ENCODE measurements around the gene PSG7.
"Not testable (repeated sequence)": the region's sequence is repeated elsewhere in the genome, so short reads cannot be mapped to it uniquely, and the experiment has no call there.

GRCh38 chr19:42918377-42919069, 18.5 kb downstream of the PSG7 start:
- TF ChIP-seq POLR2A (IDR thresholded peaks at IDR 0.05), result not testable (repeated sequence)
- TF ChIP-seq, protein P1, sequence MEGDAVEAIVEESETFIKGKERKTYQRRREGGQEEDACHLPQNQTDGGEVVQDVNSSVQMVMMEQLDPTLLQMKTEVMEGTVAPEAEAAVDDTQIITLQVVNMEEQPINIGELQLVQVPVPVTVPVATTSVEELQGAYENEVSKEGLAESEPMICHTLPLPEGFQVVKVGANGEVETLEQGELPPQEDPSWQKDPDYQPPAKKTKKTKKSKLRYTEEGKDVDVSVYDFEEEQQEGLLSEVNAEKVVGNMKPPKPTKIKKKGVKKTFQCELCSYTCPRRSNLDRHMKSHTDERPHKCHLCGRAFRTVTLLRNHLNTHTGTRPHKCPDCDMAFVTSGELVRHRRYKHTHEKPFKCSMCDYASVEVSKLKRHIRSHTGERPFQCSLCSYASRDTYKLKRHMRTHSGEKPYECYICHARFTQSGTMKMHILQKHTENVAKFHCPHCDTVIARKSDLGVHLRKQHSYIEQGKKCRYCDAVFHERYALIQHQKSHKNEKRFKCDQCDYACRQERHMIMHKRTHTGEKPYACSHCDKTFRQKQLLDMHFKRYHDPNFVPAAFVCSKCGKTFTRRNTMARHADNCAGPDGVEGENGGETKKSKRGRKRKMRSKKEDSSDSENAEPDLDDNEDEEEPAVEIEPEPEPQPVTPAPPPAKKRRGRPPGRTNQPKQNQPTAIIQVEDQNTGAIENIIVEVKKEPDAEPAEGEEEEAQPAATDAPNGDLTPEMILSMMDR (IDR thresholded peaks at IDR 0.05), result not testable (repeated sequence)

Data from thyroid gland (tissue), 4 donors.